ENCODE data around the gene SNN.

Gene SNN

GRCh38 chr16:11668623-11669379, 546 bp downstream of the SNN start:
- DNase-seq = no peak

GRCh38 chr16:11669380-11670146, 1.3 kb downstream of the SNN start:
- no peak for DNase-seq

GRCh38 chr16:11670171-11671131, 2.2 kb downstream of the SNN start:
- DNase-seq = no peak

GRCh38 chr16:11671271-11671670, 3.0 kb downstream of the SNN start:
- no peak for DNase-seq

- DNase-seq = no peak
Measured at GRCh38 chr16:11671676-11672075, 3.4 kb downstream of the SNN start.

GRCh38 chr16:11672206-11673090, 4.2 kb downstream of the SNN start:
- no peak for DNase-seq

- DNase-seq = no peak
Measured at GRCh38 chr16:11673091-11674000, 5.1 kb downstream of the SNN start.

GRCh38 chr16:11674001-11674817, 6.0 kb downstream of the SNN start:
- DNase-seq = no peak

- no peak for DNase-seq
Measured at GRCh38 chr16:11674818-11675560, 6.7 kb downstream of the SNN start.

GRCh38 chr16:11675561-11676511, 7.6 kb downstream of the SNN start:
- no peak for DNase-seq

GRCh38 chr16:11676799-11677198, 8.5 kb downstream of the SNN start:
- DNase-seq = no peak

GRCh38 chr16:11677451-11677951, 9.2 kb downstream of the SNN start:
- DNase-seq = no peak

- no peak for DNase-seq
Measured at GRCh38 chr16:11677959-11678881, 10.0 kb downstream of the SNN start.

- DNase-seq = no peak
Measured at GRCh38 chr16:11679250-11679649, 11.0 kb downstream of the SNN start.

GRCh38 chr16:11679941-11680911, 12.0 kb downstream of the SNN start:
- DNase-seq = no peak

- DNase-seq = no peak
Measured at GRCh38 chr16:11681556-11681955, 13.3 kb downstream of the SNN start.

All from amniotic stem cell (primary cell).